CD14-positive monocyte (primary cell): ENCODE data around the gene MTMR10. TPM values are rescaled to one million over a fixed set of nuclear protein-coding genes. Genes with fewer than 3 reads are reported as not detected.
A peak's percentile ranks its signal among the peaks of the same experiment; 100 is the strongest.

Experiments used
- DNase-seq, 3 donors: peaks; one replicate each; pipeline ENCODE4 v3.0.0-alpha.2; 2011 to 2022
- H2AFZ ChIP-seq: 2 replicates; pipeline ENCODE4 v1.6.0; 2012; ENCODE audit warnings: mild to moderate bottlenecking, low read depth, low read length, inconsistent platforms; ENCODE audit not compliant: insufficient read depth, poor library complexity, severe bottlenecking
- H3K27ac ChIP-seq, 2 donors: 1 replicate in 1 of 2; 2 replicates in 1 of 2; pipeline ENCODE4 v1.5.1; 2012 to 2013; ENCODE audit warnings: low read length in 2 of 2, control low read depth in 1 of 2, inconsistent platforms in 1 of 2, low read depth in 1 of 2, mild to moderate bottlenecking in 1 of 2
- H3K27me3 ChIP-seq, 2 donors: one replicate each; pipeline versions ENCODE4 v1.6.0 to v1.6.1; 2011 to 2013; ENCODE audit warnings: low read length in 2 of 2; ENCODE audit not compliant: control insufficient read depth in 2 of 2, insufficient read depth in 2 of 2
- H3K36me3 ChIP-seq, 2 donors: replicated peaks in 1 of 2; 1 replicate in 1 of 2; 2 replicates in 1 of 2; pipeline versions ENCODE4 v1.5.1 to v1.6.1; 2012 to 2013; ENCODE audit warnings: low read length in 2 of 2, control low read depth in 1 of 2, inconsistent platforms in 1 of 2, mild to moderate bottlenecking in 1 of 2; ENCODE audit not compliant: insufficient read depth in 2 of 2, control insufficient read depth in 1 of 2
- H3K4me1 ChIP-seq, 2 donors: 1 replicate in 1 of 2; 2 replicates in 1 of 2; pipeline versions ENCODE4 v1.5.1 to v1.6.1; 2012 to 2013; ENCODE audit warnings: low read length in 2 of 2, control low read depth in 1 of 2, inconsistent platforms in 1 of 2, mild to moderate bottlenecking in 1 of 2, moderate library complexity in 1 of 2; ENCODE audit not compliant: insufficient read depth in 2 of 2, control insufficient read depth in 1 of 2
- H3K4me2 ChIP-seq: replicated peaks from 2 replicates; pipeline ENCODE3; 2012; ENCODE audit warnings: low read length, moderate library complexity, mild to moderate bottlenecking; ENCODE audit not compliant: poor library complexity, severe bottlenecking; ENCODE audit errors: extremely low read depth
- H3K4me3 ChIP-seq, 3 experiments: fragments of 200-600 bp in 1 of 3; sonication (generic) in 1 of 3; replicated peaks in 1 of 3; 1 replicate in 2 of 3; 2 replicates in 1 of 3; pipeline ENCODE4 v1.5.1; 2011 to 2013; ENCODE audit warnings: low read length in 3 of 3, mild to moderate bottlenecking in 3 of 3, control low read depth in 2 of 3, low read depth in 2 of 3, inconsistent platforms in 1 of 3, moderate library complexity in 1 of 3
- H3K79me2 ChIP-seq: 2 replicates; pipeline ENCODE4 v1.6.0; 2012; ENCODE audit warnings: mild to moderate bottlenecking, control low read depth, inconsistent platforms, low read length, moderate library complexity; ENCODE audit not compliant: insufficient read depth
- H3K9ac ChIP-seq: 2 replicates; pipeline ENCODE4 v1.6.0; 2017; ENCODE audit warnings: low read length, mild to moderate bottlenecking; ENCODE audit not compliant: insufficient read depth, poor library complexity, severe bottlenecking
- H3K9me3 ChIP-seq, 2 donors: replicated peaks in 1 of 2; 1 replicate in 1 of 2; 2 replicates in 1 of 2; pipeline versions ENCODE4 v1.5.1 to v1.6.1; 2012 to 2013; ENCODE audit warnings: low read length in 2 of 2, control low read depth in 1 of 2; ENCODE audit not compliant: control insufficient read depth in 1 of 2, insufficient read depth in 1 of 2
- H4K20me1 ChIP-seq: 2 replicates; pipeline ENCODE4 v1.6.0; 2012; ENCODE audit warnings: mild to moderate bottlenecking, low read length, control low read depth, moderate library complexity; ENCODE audit not compliant: insufficient read depth
- H3K27ac Mint-ChIP-seq, 7 donors: one replicate each; pipeline ENCODE4 v1.8.0; 2020; ENCODE audit warnings: mild to moderate bottlenecking in 7 of 7, mixed read lengths in 7 of 7, moderate library complexity in 6 of 7, inconsistent platforms in 2 of 7
- H3K27me3 Mint-ChIP-seq, 3 donors: one replicate each; pipeline ENCODE4 v1.8.0; 2021 to 2022; ENCODE audit warnings: low read depth in 3 of 3, mild to moderate bottlenecking in 3 of 3, mixed read lengths in 3 of 3, moderate library complexity in 3 of 3, inconsistent platforms in 1 of 3
- H3K36me3 Mint-ChIP-seq, 2 donors: one replicate each; pipeline ENCODE4 v1.8.0; 2020; ENCODE audit warnings: mixed read lengths in 2 of 2, inconsistent platforms in 1 of 2, mild to moderate bottlenecking in 1 of 2
- H3K4me1 Mint-ChIP-seq: one replicate; pipeline ENCODE4 v1.8.0; 2020; ENCODE audit warnings: mild to moderate bottlenecking, mixed read lengths
- H3K4me3 Mint-ChIP-seq, 2 donors: one replicate each; pipeline ENCODE4 v1.8.0; 2020; ENCODE audit warnings: mild to moderate bottlenecking in 2 of 2, mixed read lengths in 2 of 2, moderate library complexity in 1 of 2
- H3K9me3 Mint-ChIP-seq, 7 donors: one replicate each; pipeline ENCODE4 v1.8.0; 2020 to 2022; ENCODE audit warnings: mixed read lengths in 7 of 7, mild to moderate bottlenecking in 6 of 7, moderate library complexity in 6 of 7, inconsistent platforms in 2 of 7
- CTCF ChIP-seq: fragments of 200-600 bp; IDR thresholded peaks from one replicate; pipeline ENCODE4 v1.8.0; 2022; ENCODE audit warnings: antibody characterized with exemption, mild to moderate bottlenecking
- WGBS: methylation state at CpG from one replicate; pipeline ENCODE4 v1.1.5; 2013; ENCODE audit warnings: missing lambda C conversion rate; ENCODE audit not compliant: insufficient coverage; 5-methylcytosine and 5-hydroxymethylcytosine counted together
- intact Hi-C, 2 donors: fragments of 100-400 bp; cut with micrococcal nuclease; formaldehyde crosslinking; loops; one replicate each; pipeline versions ENCODE4 v1.15.0 to v1.15.1; 2023
- polyA plus RNA-seq, 3 donors: library from polyadenylated mRNA; depleted of rRNA in 1 of 3; unstranded in 2 of 3; stranded (reverse) in 1 of 3; fragments of 300-500 nt in 2 of 3; fragments of >200 nt in 1 of 3; fragmentation: Illumina TruSeq in 2 of 3; gene quantifications; 1 replicate in 2 of 3; 2 replicates in 1 of 3; pipeline ENCODE4 v1.2.3, GENCODE V29; 2012 to 2021

The MTMR10 gene
- polyA plus RNA-seq, 3 donors = 8.7 to 23.3 (median 15.9) TPM

- no peak overlapping the region for H2AFZ ChIP-seq
Measured at GRCh38 chr15:31019986-31020385, 28.6 kb upstream of the MTMR10 start.

GRCh38 chr15:31017311-31017710 lies 25.9 kb upstream of the MTMR10 start:
- Mint-ChIP-seq H3K9me3 (peaks cover 7 to 8% (median 7%) of the 10 kb centered on the region in 7 donors), H3K27ac (no peak overlapping the region), H3K4me1 (peaks cover 16% of the 10 kb centered on the region), H3K27me3 (peaks cover 0 to 2% (median 1%) of the 10 kb centered on the region in 3 donors), H3K4me3 (no peak overlapping the region), H3K36me3 (no peaks in the 10 kb centered on the region)
- WGBS = no CpG with 5 or more reads among the region's 1 CpG
- Histone ChIP-seq H4K20me1 (no peaks in the 10 kb centered on the region), H3K27me3 (no peaks in the 10 kb centered on the region), H3K4me1 (peaks cover 10 to 13% of the 10 kb centered on the region in 2 donors), H3K27ac (no peak overlapping the region), H3K4me3 (no peak overlapping the region), H3K9me3 (peaks cover 4 to 7% of the 10 kb centered on the region in 2 donors), H3K79me2 (no peaks in the 10 kb centered on the region), H3K9ac (no peak overlapping the region), H3K4me2 (no peak overlapping the region), H2AFZ (no peak overlapping the region), H3K36me3 (no peaks in the 10 kb centered on the region)
- DNase-seq = no peak
- TF ChIP-seq CTCF = no peak
- intact Hi-C loops = no loop called here

More at GRCh38 chr15:31019986-31020385, 28.6 kb upstream of the MTMR10 start:
- H3K79me2 ChIP-seq = no peaks in the 10 kb centered on the region
- Mint-ChIP-seq H3K36me3 (no peaks in the 10 kb centered on the region), H3K27me3 (peaks cover 0 to 6% (median 5%) of the 10 kb centered on the region in 3 donors), H3K9me3 (peaks cover 0 to 2% (median 0%) of the 10 kb centered on the region in 7 donors), H3K4me1 (peaks cover 17% of the 10 kb centered on the region), H3K4me3 (no peak overlapping the region), H3K27ac (peak overlapping the region in 1 of 7 donors; percentile 31)
- WGBS = 89% methylated on average over 1 of the region's 3 CpGs
- no peak overlapping the region for H3K9ac ChIP-seq
- no peak overlapping the region for H3K4me3 ChIP-seq
- no peaks in the 10 kb centered on the region for H3K36me3 ChIP-seq
- intact Hi-C loops = no loop called here
- no peak overlapping the region for H3K27ac ChIP-seq
- H3K9me3 ChIP-seq = no peaks in the 10 kb centered on the region
- no peak for DNase-seq
- H3K4me2 ChIP-seq = no peak overlapping the region
- H3K4me1 ChIP-seq = peaks cover 6 to 8% of the 10 kb centered on the region in 2 donors
- H4K20me1 ChIP-seq = no peaks in the 10 kb centered on the region
- no peak for TF ChIP-seq CTCF
- H3K27me3 ChIP-seq = no peaks in the 10 kb centered on the region
